Adipose tissue (tissue), 3 donors: Measurements from ENCODE around the gene LRRC4C. TPM values are rescaled to one million over a fixed set of nuclear protein-coding genes. Genes with fewer than 3 reads are reported as not detected.

Experiments
- H3K27ac ChIP-seq: one replicate; pipeline ENCODE4 v1.5.1; 2013; ENCODE audit warnings: low read depth, low read length
- WGBS, 3 donors: extraction: QIAGEN DNeasy Blood & Tissue Kit; methylation state at CpG; one replicate each; pipeline ENCODE4 v1.1.7; 2013; 5-methylcytosine and 5-hydroxymethylcytosine counted together
- polyA plus RNA-seq, 3 donors: library from polyadenylated mRNA; stranded (reverse); fragments of 200-250 nt; gene quantifications; one replicate each; pipeline ENCODE4 v1.2.3, GENCODE V29; 2013
- donor health status: healthy with polysubstance abuse.
- donor health status: Bipolar disorder and iron deficiency.
- donor health status: healthy.

LRRC4C gene
- polyA plus RNA-seq, 3 donors, result 0.06 to 1.1 (median 0.74) TPM

DNA sequence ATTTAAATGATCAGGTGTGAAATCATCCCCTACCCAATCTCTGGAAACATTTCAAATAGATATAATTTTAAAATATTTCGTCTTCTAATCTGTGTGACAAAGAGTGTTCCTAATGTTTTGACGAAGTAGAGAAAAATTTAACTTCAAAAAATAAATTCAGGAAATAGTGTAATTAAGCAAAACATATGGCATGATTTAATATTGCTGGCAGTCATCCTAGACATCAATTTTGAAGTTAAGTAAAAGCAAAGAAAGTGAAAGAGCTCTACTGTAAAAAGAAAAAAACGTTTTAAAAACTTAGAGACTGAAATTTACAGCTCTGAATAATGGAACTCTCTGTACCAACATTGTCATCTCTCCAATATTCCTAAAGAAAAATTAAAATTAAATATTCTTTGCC, 1062.3 kb downstream of the LRRC4C start:
- no peak overlapping the region for H3K27ac ChIP-seq
- 32 to 40% (median 40%) methylated on average over 3 of the region's 3 CpGs for WGBS, 3 donors

DNA sequence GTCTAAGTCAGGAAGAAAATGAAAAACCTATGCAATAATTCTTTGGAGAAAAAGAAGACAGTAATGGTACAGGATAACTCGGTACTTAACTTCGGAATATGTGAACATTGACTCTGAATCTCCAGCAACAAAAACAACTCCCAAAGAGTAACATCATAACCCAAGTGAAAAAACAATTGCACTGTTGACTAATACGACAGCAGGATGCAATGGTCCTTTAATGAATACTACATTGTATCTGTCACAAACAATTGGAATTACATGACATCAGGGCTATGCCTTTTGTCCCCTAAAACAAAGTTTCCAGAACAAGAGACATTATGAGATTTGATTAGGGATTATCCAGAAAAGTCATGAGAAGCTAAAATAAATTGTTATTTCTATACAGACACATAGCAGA, 1065.9 kb downstream of the LRRC4C start:
- 77 to 87% (median 82%) methylated on average over 3 of the region's 3 CpGs for WGBS, 3 donors
- no peak overlapping the region for H3K27ac ChIP-seq

DNA sequence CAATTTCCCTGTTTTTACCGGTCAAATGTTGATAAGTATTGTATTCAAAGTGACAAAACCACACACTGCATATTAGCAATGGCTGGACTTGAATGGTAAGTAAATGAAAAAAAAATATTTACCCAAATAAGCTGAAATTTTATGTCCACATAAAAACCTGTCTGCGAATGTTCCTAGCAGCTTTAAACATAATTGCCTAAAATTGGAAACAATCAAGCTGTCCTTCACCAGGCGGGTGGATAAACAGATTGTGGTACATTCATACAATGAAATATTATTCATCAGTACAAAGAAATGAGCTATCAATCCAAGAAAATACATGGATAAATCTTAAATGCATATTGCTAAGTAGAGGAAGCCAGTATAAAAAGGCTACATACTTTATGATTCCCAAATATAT, 1067.8 kb downstream of the LRRC4C start:
- H3K27ac ChIP-seq, result no peak overlapping the region
- 73 to 88% (median 87%) methylated on average over 3 of the region's 3 CpGs for WGBS, 3 donors

DNA sequence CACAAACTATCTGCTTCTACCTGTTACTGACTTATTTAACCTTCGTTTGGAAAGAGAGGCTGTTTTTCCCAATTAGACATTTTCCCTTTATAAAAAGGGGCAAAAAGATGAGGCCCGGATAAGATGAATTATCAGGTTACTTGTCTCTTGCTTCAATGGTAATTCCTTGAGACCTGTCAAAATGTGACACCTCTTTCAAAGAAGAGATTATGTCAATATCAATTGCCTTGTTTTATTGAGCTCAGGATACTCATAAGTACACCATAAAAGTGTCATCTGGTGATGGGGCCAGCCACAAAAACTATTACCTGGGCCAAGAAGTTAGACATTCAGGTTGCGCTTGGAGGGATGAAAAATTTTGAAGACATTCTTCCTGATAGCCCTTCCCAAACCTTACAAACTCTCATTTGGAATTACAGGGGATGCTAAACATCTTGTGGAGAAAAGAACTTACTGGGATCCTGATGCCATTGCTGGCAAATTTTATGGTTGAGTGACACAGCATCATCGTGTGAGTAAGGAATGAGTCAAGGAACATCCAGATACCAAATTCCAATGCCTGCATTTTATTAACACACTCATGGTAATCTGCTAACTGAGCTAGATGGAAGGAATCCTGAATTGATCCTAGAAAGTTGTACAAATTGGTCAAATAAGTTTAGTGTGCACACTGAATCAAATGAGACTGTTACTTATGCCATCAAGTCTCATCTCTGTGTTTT, 1071.2 kb downstream of the LRRC4C start:
- 71 to 78% (median 72%) methylated on average over 4 of the region's 4 CpGs for WGBS, 3 donors
- no peak overlapping the region for H3K27ac ChIP-seq

DNA sequence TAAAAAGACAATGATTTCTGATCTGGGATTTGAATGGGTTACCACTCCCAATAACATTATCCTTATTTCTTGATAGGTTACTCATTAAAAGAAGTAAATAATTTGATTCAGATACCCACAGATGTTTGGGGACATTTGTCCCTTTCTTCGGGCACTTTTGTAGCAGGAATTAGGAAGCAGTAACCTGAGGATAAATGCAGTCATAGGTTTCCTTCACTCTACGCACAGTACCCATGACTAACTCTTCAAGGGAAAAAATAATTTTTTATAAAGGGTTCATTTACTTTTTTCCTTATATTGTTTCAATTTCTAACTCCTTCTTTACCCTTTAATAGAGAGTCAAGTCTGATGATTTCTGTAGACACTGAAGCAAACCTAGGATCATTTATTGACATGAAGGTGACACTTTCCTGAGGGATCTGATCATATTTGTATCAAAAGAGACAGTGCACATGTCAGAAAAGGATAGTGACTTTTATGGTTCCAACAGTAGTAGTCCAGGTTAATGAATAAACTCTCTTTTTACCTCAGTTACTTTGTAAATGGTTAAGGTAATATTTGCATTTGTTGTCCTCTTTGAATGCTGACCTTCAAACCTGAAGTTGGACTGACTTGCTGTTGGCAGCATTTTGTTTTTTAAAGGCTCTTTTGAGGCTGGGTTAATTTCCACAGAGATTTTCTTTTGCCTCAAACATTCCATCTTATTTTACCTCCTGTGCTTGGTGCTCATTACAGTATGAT, 1072.0 kb downstream of the LRRC4C start:
- no peak overlapping the region for H3K27ac ChIP-seq
- 78 to 83% (median 83%) methylated on average over 2 of the region's 2 CpGs for WGBS, 3 donors

DNA sequence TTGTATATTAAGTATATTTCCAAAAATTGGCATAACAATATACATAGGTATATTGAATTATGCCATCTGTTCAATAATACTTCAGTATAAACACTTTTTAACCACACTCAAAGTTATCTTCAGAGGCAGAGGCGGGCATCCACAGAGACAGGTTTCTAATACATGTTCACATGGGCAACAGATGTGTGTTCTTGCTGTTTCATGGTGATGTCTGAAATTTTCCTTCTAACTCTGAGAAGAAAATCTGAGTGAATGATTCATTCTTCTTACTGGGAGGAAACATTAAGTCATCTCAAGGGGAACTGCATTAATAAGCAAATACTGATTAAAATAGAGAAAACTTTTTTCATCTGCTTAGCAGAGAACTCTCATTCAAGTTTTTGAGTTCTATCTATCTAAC, 1074.5 kb downstream of the LRRC4C start:
- WGBS, 3 donors, result 77 to 78% (median 77%) methylated on average over 1 of the region's 1 CpG
- no peak overlapping the region for H3K27ac ChIP-seq

DNA sequence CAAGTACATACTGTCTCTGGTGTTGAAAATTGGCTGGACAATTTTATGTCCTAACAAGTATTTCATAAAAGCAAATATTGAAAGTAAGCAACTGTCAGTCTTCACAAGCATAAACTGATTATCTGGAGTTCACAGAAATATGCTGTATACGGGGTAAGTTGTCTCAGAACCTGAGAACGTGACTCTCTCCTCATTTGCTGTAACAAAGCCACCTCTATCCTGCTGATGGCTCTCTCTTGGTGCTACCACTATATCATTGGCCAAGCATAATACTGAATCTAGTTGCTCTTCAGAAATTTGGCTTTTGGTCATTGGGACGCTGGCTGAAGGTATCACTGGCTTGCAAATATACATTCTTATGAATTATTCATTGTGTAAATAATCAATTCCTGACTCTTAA, 1078.0 kb downstream of the LRRC4C start:
- WGBS, 3 donors, result 58 to 89% (median 86%) methylated on average over 3 of the region's 3 CpGs
- no peak overlapping the region for H3K27ac ChIP-seq

DNA sequence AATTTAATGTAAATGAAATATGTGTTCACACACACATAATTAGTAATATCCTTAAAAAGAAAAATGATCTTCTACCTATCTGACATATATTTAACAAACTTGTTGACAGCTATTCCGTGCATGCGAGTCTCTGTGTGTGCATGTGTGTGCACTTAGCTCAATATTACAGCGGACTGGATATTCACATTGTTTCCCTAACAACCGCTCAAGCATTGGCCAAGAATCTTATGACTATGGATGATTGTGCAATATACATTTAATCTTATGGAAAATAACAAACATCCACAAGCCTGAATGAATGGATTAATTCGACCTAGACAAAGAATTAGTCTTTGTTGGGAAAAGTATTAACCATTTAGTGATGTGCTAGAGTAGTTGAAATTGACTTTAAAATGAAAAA, 1078.6 kb downstream of the LRRC4C start:
- 69 to 78% (median 78%) methylated on average over 5 of the region's 5 CpGs for WGBS, 3 donors

DNA sequence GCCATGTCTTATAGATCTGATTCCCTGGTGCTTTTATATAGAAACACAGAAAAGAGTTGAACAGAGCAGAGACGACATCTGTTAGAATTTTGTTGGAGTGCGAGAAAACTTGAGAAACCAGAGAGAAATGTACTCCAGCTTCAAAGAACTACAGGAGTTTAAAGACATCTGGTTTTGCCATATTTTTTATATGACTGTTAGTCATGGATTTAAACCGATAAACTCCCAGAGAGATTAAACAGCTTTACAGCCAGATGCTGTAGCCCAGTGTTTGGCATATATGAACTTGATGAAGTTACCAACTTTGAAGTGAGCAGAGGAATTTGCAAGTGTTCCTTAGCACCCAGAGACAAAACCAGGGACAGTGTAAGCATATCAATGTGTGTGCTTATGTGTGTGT, 1083.1 kb downstream of the LRRC4C start:
- WGBS, 3 donors, result 74 to 79% (median 76%) methylated on average over 3 of the region's 3 CpGs
- H3K27ac ChIP-seq, result no peak overlapping the region

More for the DNA sequence above, 1078.6 kb downstream of the LRRC4C start:
- H3K27ac ChIP-seq, result no peak overlapping the region

DNA sequence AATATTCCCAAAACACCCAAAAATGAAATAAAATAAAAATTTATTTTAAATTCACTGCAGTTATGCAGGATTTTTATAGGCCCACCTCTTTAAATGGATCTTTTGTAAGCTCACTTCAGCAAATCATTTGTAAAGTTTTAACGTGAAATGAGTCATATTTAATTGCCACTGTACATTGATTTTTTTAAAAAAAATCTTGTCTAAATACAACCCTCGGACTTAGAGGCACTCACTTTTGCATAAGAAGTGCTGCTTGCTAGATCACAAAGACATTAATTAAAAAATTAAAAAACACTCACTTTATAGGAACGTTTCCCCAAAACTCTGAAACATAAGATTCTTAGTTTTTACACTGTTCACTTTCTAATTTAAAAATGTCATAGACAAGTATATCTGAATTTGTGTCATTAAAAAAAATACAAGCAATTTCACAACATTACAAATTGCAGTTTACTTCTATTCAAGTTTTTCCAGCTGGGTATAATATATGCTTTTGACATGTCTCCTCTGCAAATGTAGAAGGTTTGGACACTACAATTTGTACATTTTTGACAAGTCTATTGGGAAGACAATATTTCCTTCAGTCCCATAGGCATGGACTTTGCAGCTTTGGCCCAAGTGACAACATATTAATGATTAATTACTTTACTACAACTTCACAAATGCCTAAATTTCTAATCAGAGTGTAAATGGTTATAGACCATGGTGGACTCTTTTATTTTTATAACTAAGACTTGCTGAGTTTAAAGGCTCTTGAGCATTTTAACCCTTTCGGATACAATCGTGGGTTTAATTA, 1088.4 kb downstream of the LRRC4C start:
- 44 to 78% (median 72%) methylated on average over 5 of the region's 5 CpGs for WGBS, 3 donors
- H3K27ac ChIP-seq, result no peak overlapping the region

DNA sequence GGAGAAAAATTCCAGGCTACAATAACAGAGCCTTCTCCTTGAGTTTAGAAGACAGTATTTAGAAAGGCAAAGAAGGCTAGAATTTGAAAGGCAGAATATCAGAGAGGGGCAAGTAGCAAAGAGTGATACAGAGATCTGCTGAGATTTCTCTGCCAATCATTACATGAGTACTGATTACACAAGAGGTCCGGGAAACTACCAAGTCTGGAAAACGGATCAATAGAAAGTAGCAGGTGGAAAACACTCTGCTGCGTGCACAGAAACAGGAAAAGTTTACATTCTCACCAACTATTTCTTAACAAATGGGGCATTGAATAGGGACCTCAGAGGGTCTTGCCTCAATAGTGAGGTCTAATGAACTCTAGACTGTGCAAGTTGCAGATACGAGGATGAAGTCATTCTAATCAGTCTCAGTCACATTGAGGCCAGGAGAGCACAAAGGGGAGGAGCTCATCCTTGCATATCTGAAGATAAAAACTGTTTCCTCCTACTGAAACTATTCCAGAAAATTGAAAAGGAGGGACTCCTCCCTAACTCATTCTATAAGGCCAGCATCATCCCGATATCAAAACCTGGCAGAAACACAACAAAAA, 1099.2 kb downstream of the LRRC4C start:
- no peak overlapping the region for H3K27ac ChIP-seq
- whole genome bisulfite sequencing, 3 donors, result 30 to 69% (median 68%) methylated on average over 5 of the region's 5 CpGs

DNA sequence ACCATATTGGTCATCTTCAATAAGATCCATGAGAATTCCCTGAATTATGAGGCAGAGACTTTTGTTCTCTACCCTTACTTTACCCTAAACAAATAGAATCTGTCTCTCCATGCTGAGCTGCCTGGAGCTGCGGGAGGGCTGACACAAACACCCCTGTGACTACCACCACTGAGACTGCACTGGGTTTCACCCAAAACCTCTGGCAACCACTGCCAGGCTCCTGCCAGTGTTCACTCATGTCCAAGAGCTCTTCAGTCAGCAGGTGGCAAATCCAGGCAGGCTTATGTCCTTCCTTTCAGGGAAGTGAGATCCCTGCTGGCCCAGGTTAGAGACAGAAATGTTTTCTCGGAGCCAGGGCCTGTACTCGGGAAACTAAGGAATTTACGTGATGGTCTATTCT, 1105.3 kb downstream of the LRRC4C start:
- H3K27ac ChIP-seq, result no peak overlapping the region
- 81 to 93% (median 93%) methylated on average over 4 of the region's 4 CpGs for WGBS, 3 donors

DNA sequence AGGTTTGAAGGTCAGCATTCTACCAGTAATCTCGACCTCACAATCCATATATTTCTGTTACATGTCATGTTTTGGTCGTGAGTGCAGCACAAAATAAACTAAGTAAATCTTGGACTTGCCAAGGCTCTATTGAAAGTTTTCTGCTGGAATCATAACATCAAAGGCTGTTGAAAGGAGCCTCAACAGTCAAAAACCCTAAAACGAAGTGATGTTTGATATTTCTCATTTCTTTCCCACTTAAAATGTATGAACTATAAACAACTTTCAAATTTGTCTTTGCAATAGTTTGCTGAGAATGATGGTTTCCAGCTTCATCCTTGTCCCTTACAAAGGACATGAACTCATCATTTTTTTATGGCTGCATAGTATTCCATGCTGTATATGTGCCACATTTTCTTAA, 1118.5 kb downstream of the LRRC4C start:
- H3K27ac ChIP-seq, result no peak overlapping the region
- WGBS, 3 donors, result 43 to 62% (median 58%) methylated on average over 3 of the region's 3 CpGs

DNA sequence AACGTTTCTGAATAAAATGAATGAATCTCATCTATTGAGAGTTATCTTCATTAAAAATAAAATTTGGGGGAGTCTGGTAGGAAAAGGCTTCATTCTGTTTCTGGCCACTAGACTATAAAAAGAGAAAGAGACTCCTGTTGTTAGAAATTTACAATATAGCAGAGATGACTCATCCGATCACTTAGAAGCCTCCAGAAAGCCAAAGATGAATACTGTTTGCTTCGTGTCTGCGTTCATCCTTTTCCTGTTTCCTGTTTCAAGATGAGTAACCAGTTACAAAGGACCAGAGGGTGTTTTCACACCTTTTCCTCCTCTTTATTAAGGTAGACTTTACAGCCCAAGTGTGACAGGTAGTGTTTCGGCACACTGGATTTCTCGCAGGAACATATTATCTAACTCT, 1120.7 kb downstream of the LRRC4C start:
- H3K27ac ChIP-seq, result no peak overlapping the region
- 51 to 64% (median 55%) methylated on average over 6 of the region's 6 CpGs for WGBS, 3 donors

DNA sequence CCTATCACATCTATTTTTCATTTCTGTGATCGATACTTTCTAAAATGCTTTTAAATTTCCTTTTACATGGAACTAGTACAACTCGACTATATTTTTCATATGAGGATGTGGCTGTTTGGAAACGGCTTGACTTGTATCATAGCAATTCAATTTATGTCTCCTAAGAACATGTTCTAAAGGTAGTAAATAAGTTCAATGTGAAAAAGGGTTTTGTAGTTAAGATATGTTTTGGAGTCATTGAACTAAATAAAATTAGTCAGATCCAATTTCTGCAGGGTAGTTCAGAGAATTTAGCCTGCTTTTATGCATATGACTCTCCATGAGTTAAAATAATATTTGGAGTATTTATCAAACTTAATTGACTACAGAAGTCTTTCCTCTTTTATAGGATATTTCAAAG, 1121.4 kb downstream of the LRRC4C start:
- H3K27ac ChIP-seq, result no peak overlapping the region
- WGBS, 3 donors, result 61 to 86% (median 86%) methylated on average over 3 of the region's 3 CpGs

DNA sequence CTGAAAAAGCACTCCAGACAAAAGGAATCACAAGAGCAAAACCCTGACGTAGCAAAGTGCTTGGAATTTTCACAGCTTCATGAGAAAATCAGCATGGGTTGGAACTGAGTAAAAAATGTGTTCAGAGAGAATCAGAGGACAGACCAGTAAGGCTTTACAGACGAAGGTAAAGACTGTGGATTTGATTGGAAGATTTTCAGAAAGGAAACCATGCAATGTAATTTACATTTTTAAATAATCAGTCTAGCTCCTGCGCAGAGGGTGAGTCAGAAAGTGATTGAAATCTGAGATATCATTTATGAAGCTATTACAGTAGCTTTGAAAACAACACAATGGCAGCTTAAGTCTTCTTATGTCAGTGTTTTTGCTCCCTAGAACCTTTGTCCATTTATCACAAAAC, 1122.3 kb downstream of the LRRC4C start:
- no peak overlapping the region for H3K27ac ChIP-seq
- WGBS, 3 donors, result 62 to 70% (median 66%) methylated on average over 3 of the region's 3 CpGs

DNA sequence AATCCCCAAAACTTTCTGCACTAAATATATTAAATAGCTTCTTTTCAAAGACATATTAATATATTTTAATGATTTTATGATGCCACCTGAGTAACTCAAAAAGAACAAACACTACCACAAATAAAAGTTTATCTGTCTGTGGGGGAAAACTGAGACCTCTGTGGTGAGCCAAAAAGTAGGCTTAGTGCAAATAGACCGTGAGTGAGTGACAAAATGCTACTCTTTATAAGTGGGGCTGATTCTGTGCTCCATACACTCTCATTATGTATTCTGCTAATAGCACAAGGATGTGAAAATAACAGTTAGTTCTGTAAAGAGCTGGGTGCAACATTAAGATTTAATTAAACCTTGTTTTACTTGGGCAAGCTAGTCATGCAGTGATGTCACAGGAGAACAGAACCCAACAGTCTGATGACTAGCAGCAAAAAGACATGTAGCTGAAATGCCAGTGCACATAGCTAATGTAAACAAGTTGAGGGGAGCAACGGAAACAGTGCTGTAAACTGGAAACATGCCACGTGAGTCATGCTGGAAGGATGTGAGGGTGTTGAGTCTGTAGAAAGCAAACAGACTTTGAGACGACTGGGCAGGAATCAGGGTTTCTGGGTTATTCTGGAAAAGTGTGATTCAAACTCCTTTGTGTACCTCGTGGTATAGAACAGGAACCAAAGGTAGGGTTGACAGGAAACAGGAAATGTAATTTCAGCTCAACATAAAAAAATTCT, 1130.4 kb downstream of the LRRC4C start:
- H3K27ac ChIP-seq, result no peak overlapping the region

DNA sequence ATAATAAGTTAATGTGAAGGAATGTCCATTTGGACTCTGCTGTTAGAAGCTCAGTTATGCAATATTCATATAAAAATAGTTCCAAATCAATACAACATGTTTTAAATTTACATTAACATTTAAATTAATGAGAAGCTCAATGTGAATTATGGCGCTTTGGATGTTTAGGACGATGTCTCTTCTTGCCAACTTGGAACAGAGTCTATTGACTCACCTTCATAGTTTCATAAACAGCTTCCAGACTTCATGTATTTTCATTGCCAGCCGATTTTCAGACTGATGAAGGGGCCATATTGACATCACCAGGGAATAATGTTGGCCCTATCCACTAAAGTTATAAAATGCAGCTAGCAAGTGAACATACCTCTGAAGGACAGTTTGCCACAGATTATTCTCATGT, 1136.2 kb downstream of the LRRC4C start:
- WGBS, 3 donors, result 67 to 84% (median 83%) methylated on average over 3 of the region's 3 CpGs
- H3K27ac ChIP-seq, result no peak overlapping the region

More for the DNA sequence above, 1130.4 kb downstream of the LRRC4C start:
- WGBS, 3 donors, result 5 to 13% (median 13%) methylated on average over 5 of the region's 5 CpGs
